SU-DHL-6 (cell line): ENCODE measurements around the gene CCDC88C.
A peak's percentile ranks its signal among the peaks of the same experiment; 100 is the strongest.

Experiments
- H2AFZ ChIP-seq: fragments of 200-600 bp; sonication (generic); 2 replicates; pipeline ENCODE4 v1.6.1; 2014; ENCODE audit warnings: low read depth, mild to moderate bottlenecking, moderate library complexity, mixed read lengths, antibody characterized with exemption, low read length; ENCODE audit not compliant: severe bottlenecking
- H3F3A ChIP-seq: fragments of 200-600 bp; shearing (Covaris generic); 2 replicates; pipeline ENCODE4 v1.6.0; 2016; ENCODE audit warnings: antibody characterized with exemption, mild to moderate bottlenecking; ENCODE audit not compliant: insufficient read depth
- H3K27ac ChIP-seq: fragments of 200-600 bp; sonication (generic); 2 replicates; pipeline ENCODE4 v1.5.1; 2016; ENCODE audit warnings: low read depth, mild to moderate bottlenecking, low read length, moderate library complexity, mixed read lengths
- H3K27me3 ChIP-seq: fragments of 200-600 bp; sonication (generic), shearing (Covaris generic); 2 replicates; pipeline ENCODE4 v1.6.0; 2014; ENCODE audit warnings: mild to moderate bottlenecking, low read length
- H3K36me3 ChIP-seq: fragments of 200-600 bp; sonication (generic); 2 replicates; pipeline ENCODE4 v1.6.1; 2014; ENCODE audit warnings: mild to moderate bottlenecking, low read length, mixed read lengths
- H3K4me2 ChIP-seq: fragments of 300-600, 200-600 bp; shearing (Covaris generic), sonication (generic); 2 replicates; pipeline ENCODE4 v1.6.0; 2014; ENCODE audit warnings: low read length, low read depth, mild to moderate bottlenecking; ENCODE audit not compliant: poor library complexity, severe bottlenecking
- H3K4me3 ChIP-seq: fragments of 200-600 bp; sonication (generic); 2 replicates; pipeline ENCODE4 v1.5.1; 2014; ENCODE audit warnings: antibody characterized with exemption, low read length, mild to moderate bottlenecking, mixed read lengths; ENCODE audit not compliant: insufficient read depth, poor library complexity, severe bottlenecking
- H3K79me2 ChIP-seq: fragments of 200-600 bp; sonication (generic); 2 replicates; pipeline ENCODE4 v1.6.1; 2014; ENCODE audit warnings: mild to moderate bottlenecking, low read length, moderate library complexity; ENCODE audit not compliant: insufficient read depth
- H3K9ac ChIP-seq: fragments of 200-600 bp; sonication (generic); 2 replicates; pipeline ENCODE4 v1.7.0; 2014; ENCODE audit warnings: mild to moderate bottlenecking, low read length
- H3K9me2 ChIP-seq: fragments of 200-600 bp; sonication (generic); replicated peaks from 2 replicates; pipeline ENCODE4 v1.6.1; 2014; ENCODE audit warnings: low read length; ENCODE audit not compliant: insufficient read depth
- H3K9me3 ChIP-seq: fragments of 200-600 bp; sonication (generic); 2 replicates; pipeline ENCODE4 v1.6.1; 2014; ENCODE audit warnings: low read length, mixed read lengths; ENCODE audit not compliant: insufficient read depth
- H4K20me1 ChIP-seq: fragments of 200-600 bp; sonication (generic); 2 replicates; pipeline ENCODE4 v1.6.1; 2014; ENCODE audit warnings: low read depth, mild to moderate bottlenecking, antibody characterized with exemption, low read length, moderate library complexity, mixed read lengths
- EZH2phosphoT487 ChIP-seq: fragments of 200-600 bp; sonication (generic), shearing (Covaris generic); conservative IDR thresholded peaks from 2 replicates; pipeline ENCODE4 v1.6.1; 2018; ENCODE audit warnings: mild to moderate bottlenecking, antibody characterized with exemption, low read length, moderate library complexity, mixed read lengths
- TF ChIP-seq, protein P1 (sequence below): fragments of 200-600 bp; sonication (generic); IDR thresholded peaks from one replicate; pipeline ENCODE4 v1.5.1; 2017; ENCODE audit warnings: antibody characterized with exemption, mild to moderate bottlenecking, low read length, moderate library complexity; ENCODE audit not compliant: insufficient read depth, poor library complexity, severe bottlenecking

Gene CCDC88C

DNA sequence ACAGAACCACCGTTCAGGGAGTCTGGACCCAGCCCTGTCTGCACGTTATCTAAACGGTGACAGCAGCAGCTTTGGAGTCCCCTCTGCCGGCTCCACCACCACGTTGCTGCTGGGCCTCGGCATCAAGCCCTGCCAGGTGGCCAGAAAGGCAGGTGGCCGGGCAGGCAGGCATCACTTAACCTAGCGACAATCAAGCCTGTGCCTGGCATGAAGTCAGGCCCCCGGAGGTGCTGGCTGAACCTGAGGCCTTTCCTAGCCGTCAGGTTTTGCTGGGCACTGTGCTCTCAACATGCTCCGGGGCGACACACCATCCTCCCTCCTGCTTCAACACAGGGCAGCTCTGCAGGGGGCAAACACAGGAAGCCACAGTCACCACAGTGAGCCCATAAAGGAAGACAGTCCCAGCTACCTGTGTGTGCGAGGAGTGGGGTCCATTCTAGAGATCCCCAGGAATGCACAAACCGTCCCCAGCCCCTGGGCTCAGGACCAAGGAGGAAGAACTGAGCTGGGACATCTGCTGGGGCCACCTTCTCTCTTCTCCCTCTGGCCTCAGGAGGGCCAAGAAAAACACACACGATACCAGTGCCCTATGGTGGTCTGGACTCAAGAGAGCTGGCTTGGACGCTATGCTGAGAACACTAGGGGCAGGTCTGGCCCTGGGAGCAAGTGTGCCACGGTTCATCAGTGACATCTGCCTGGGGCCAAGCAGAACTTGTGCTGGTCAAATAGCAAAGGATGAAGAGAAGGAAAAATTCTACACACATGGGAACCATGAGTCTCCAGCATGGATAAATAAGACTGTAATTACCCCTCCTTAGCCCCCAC lies 44.7 kb downstream of the CCDC88C start:
- Histone ChIP-seq H3K4me2 (peak overlapping the region; percentile 60), H3F3A (peaks cover 77% of the 10 kb centered on the region), H3K79me2 (peaks cover 95% of the 10 kb centered on the region), H3K9me3 (no peaks in the 10 kb centered on the region), H3K9me2 (no peaks in the 10 kb centered on the region), H3K27me3 (no peaks in the 10 kb centered on the region), H4K20me1 (no peaks in the 10 kb centered on the region; the same call in 1 of the 2 replicates), H3K27ac (peak overlapping the region; percentile 98), H3K36me3 (no peaks in the 10 kb centered on the region), H3K4me3 (peak overlapping the region; percentile 17), H3K9ac (peak overlapping the region; percentile 54), H2AFZ (no peak overlapping the region)
- TF ChIP-seq EZH2phosphoT487, result no peak
- TF ChIP-seq, protein P1, sequence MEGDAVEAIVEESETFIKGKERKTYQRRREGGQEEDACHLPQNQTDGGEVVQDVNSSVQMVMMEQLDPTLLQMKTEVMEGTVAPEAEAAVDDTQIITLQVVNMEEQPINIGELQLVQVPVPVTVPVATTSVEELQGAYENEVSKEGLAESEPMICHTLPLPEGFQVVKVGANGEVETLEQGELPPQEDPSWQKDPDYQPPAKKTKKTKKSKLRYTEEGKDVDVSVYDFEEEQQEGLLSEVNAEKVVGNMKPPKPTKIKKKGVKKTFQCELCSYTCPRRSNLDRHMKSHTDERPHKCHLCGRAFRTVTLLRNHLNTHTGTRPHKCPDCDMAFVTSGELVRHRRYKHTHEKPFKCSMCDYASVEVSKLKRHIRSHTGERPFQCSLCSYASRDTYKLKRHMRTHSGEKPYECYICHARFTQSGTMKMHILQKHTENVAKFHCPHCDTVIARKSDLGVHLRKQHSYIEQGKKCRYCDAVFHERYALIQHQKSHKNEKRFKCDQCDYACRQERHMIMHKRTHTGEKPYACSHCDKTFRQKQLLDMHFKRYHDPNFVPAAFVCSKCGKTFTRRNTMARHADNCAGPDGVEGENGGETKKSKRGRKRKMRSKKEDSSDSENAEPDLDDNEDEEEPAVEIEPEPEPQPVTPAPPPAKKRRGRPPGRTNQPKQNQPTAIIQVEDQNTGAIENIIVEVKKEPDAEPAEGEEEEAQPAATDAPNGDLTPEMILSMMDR, result no peak

DNA sequence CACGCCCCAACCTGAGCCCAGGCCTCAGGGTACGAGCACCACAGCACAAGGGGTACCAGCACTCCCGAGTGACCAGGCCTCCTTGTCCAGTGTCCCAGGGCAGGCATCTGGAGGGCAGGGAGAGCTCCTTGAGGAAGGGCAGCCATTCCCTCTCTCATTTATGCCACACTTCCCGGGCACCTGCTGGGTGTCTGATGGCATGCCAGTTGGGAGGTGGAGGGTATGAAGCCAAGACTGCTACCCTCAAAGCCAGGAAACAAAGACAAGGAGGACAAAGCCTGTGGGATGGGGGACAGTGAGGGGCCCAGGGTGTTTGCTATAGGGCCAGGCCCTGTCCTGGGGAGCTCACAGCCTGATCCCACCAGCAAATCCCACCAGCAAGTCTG lies 45.6 kb downstream of the CCDC88C start:
- Histone ChIP-seq H3K4me3 (no peak overlapping the region), H3K27me3 (no peaks in the 10 kb centered on the region), H2AFZ (no peak overlapping the region), H3K4me2 (peak overlapping the region; percentile 83), H3K9me2 (no peaks in the 10 kb centered on the region), H3K79me2 (peaks cover 87% of the 10 kb centered on the region), H4K20me1 (no peaks in the 10 kb centered on the region; the same call in 1 of the 2 replicates), H3K27ac (peak overlapping the region; percentile 98), H3K36me3 (no peaks in the 10 kb centered on the region), H3K9ac (peak overlapping the region; percentile 57; the same call in 1 of the 2 replicates), H3K9me3 (no peaks in the 10 kb centered on the region), H3F3A (peaks cover 77% of the 10 kb centered on the region)
- TF ChIP-seq, protein P1, result no peak
- no peak for TF ChIP-seq EZH2phosphoT487

DNA sequence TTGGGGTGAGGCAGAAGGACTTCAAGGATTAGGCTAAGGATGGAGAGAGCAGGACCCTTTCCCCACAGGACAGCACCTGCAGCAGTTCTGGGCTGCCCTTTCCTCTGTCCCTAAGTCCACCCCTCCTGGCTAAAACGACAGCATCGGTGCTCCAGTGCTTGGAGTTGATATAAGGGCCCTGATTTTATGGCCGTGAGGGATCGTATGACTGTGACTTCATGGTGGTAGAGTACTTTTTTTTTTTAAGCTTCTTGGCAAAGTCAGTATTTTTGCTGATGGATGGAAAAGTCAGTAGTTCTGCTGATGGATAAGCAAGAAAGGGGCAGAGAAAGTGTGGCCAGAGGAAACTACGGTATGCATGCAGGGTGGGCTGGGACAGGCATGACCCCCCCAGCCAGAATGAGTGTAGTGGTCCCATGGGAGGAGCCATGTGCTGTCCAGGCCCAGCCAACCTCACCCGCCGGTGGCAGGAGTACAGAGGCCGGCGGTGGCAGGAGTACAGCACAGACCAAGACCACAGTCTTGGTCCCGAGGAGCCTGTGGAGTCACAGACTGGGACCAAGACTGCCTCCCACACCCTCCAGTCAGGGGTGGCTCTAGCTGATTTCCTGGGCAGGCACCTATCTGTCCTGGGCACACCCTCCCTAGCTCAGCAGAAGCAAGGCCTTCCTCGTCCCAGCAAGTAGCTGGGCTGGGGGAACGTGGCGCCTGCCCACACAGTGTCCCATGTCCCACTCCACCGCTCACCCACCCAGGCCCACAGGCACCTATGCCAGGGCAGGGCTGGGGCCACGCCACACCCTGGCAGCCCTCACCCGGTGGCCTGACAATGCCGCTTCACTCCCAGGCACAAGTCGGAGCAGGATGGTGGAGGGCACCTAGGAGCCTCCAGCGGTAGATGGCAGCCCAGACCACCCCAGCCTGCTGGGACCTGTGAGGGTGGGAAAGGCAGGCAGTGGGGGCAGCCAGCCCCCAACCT lies 46.3 kb downstream of the CCDC88C start:
- TF ChIP-seq EZH2phosphoT487, result no peak
- TF ChIP-seq, protein P1, result no peak
- H3K9ac ChIP-seq, result peak overlapping the region; percentile 57
- H3K27me3 ChIP-seq, result no peaks in the 10 kb centered on the region
- H3K79me2 ChIP-seq, result peaks cover 89% of the 10 kb centered on the region
- peak overlapping the region; percentile 83 for H3K4me2 ChIP-seq
- no peaks in the 10 kb centered on the region for H3K9me3 ChIP-seq
- H3K27ac ChIP-seq, result peak overlapping the region; percentile 98
- H3F3A ChIP-seq, result peaks cover 84% of the 10 kb centered on the region
- no peaks in the 10 kb centered on the region; the same call in 1 of the 2 replicates for H4K20me1 ChIP-seq
- H3K4me3 ChIP-seq, result peak overlapping the region; percentile 14
- no peaks in the 10 kb centered on the region for H3K36me3 ChIP-seq
- H3K9me2 ChIP-seq, result no peaks in the 10 kb centered on the region
- no peak overlapping the region for H2AFZ ChIP-seq
